GM18499 (cell line): ENCODE measurements around the gene OAS3.

ENCODE experiments used
- ATAC-seq: cut with Tn5 transposase; IDR thresholded peaks from one replicate; pipeline ENCODE4 v1.9.1; 2021; ENCODE audit warnings: moderate number of reproducible peaks; ENCODE audit not compliant: insufficient read depth, unreplicated experiment

The OAS3 gene

DNA sequence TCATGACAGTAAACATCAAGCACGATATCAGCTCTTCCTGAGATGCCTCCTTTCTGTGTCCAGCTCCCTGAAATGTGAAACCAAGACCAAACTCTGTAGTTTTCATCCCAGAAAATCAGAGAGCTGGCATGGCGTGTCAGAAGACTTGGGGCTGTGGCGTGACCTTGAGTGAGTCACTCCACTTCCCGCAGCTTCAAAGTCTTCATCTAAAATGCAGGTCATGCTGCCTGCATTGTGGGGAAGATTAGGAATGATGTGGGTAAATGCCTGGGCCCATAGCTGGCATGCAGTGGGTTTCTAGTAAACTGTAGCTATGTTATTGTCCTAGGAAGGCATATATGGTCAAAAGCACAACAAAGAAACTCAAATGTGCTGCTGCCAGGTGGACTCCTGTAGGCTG, 68.9 kb downstream of the OAS3 start:
- ATAC-seq: no peak

- no peak for ATAC-seq
These were observed 72.4 kb downstream of the OAS3 start for GRCh38 chr12:113010701-113011100.

DNA sequence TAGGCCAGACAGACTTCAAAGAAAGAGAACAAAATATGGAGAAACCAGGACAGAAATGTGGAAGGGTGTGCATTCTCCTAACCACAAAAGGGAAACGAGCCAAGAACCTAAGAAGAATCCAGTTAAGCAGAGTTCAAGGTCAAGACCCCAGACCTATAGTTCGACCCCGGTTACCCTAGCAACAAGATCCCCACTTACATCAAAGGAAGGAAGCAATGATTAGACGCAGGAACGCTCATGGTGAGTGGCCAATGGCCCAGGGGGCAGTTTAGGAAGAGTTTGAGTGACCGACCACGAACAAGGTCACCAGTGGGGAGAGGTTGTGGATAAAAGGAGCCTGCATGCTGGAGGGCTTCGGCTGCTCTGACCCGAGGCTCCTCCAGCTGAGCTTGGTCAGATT, 76.3 kb downstream of the OAS3 start:
- ATAC-seq: no peak

GRCh38 chr12:113016796-113017195, 78.5 kb downstream of the OAS3 start:
- ATAC-seq: no peak

DNA sequence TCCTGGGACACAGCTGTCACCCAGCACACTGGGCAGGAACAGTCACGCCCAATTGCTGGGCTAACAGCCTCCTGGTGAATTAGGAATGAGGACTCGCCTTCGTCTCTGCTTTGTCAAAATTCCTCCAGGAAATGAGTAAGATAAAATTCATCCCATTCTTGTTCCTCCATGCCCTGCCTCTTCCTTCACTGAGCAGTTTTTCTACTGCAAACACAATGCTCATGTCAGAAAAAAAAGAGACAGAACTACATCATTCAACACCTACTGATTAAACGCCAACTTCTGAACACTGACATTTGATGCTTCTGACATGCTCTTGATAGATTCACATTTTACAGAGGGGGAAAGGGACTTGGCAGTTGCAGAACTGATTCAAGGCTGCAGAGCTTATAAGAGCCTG, 80.8 kb downstream of the OAS3 start:
- ATAC-seq: no peak

GRCh38 chr12:113021500-113021899, 83.2 kb downstream of the OAS3 start:
- ATAC-seq: no peak
